Measurements from ENCODE around the gene MUCL1. TPM values are rescaled to one million over a fixed set of nuclear protein-coding genes. Genes with fewer than 3 reads are reported as not detected.

Gene MUCL1
- not detected for total RNA-seq
- polyA plus RNA-seq (ENCODE audit: insufficient read length in 2 of 2), result not detected
- long read RNA-seq, donor 1, result 0 reads
- long read RNA-seq, donor 2, result 0 reads
- long read RNA-seq, donor 3, result 0 reads
- long read RNA-seq, donor 4, result 0 reads

- no peaks in the 10 kb centered on the region for H3K4me1 ChIP-seq (ENCODE audit: control insufficient read depth, insufficient read depth, low read length)
- WGBS (ENCODE audit: insufficient coverage), result 57% methylated on average over 2 of the region's 6 CpGs
- no peaks in the 10 kb centered on the region for H3K36me3 ChIP-seq (ENCODE audit: control insufficient read depth, insufficient read depth, low read length)
- H3K4me3 ChIP-seq (ENCODE audit: low read depth, low read length), result no peak within 1 kb of the TSS
- no peaks in the 10 kb centered on the region for H3K9me3 ChIP-seq (ENCODE audit: control insufficient read depth, insufficient read depth, low read length)
- H3K27ac ChIP-seq (ENCODE audit: low read depth, low read length), result no peak within 1 kb of the TSS
- peak in 2 of 6 donors; percentile 34 to 35 for DNase-seq (ENCODE audit: low read depth in 4 of 6, low spot score in 6 of 6)
- H3K27me3 ChIP-seq (ENCODE audit: control insufficient read depth, insufficient read depth, low read length), result no peaks in the 10 kb centered on the region
Measured at GRCh38 chr12:54853933-54854538, at the start of gene MUCL1. TSS of gene MUCL1 (plus strand) at chr12:54854516. CDS start at chr12:54854583, 67 bp downstream.

GRCh38 chr12:54821676-54822075 is 32.6 kb upstream of the MUCL1 start:
- H3K4me3 ChIP-seq (ENCODE audit: low read depth, low read length), result no peak overlapping the region
- H3K4me1 ChIP-seq (ENCODE audit: control insufficient read depth, insufficient read depth, low read length), result no peaks in the 10 kb centered on the region
- H3K9me3 ChIP-seq (ENCODE audit: control insufficient read depth, insufficient read depth, low read length), result peaks cover 2% of the 10 kb centered on the region
- DNase-seq (ENCODE audit: low read depth in 4 of 6, low spot score in 6 of 6), result no peak
- 100% methylated on average over 2 of the region's 3 CpGs for WGBS (ENCODE audit: insufficient coverage)
- no peak overlapping the region for H3K27ac ChIP-seq (ENCODE audit: low read depth, low read length)
- H3K27me3 ChIP-seq (ENCODE audit: control insufficient read depth, insufficient read depth, low read length), result no peaks in the 10 kb centered on the region
- no peaks in the 10 kb centered on the region for H3K36me3 ChIP-seq (ENCODE audit: control insufficient read depth, insufficient read depth, low read length)

GRCh38 chr12:54824402-54824801 is 29.9 kb upstream of the MUCL1 start:
- WGBS (ENCODE audit: insufficient coverage), result no CpG with 5 or more reads among the region's 2 CpGs

GRCh38 chr12:54829511-54829910 is 24.8 kb upstream of the MUCL1 start:
- Histone ChIP-seq H3K27ac (ENCODE audit: low read depth, low read length) (no peak overlapping the region), H3K36me3 (ENCODE audit: control insufficient read depth, insufficient read depth, low read length) (no peaks in the 10 kb centered on the region), H3K27me3 (ENCODE audit: control insufficient read depth, insufficient read depth, low read length) (no peaks in the 10 kb centered on the region), H3K4me1 (ENCODE audit: control insufficient read depth, insufficient read depth, low read length) (no peaks in the 10 kb centered on the region), H3K4me3 (ENCODE audit: low read depth, low read length) (no peak overlapping the region), H3K9me3 (ENCODE audit: control insufficient read depth, insufficient read depth, low read length) (no peaks in the 10 kb centered on the region)
- DNase-seq (ENCODE audit: low read depth in 4 of 6, low spot score in 6 of 6), result no peak
- 83% methylated on average over 3 of the region's 5 CpGs for WGBS (ENCODE audit: insufficient coverage)

More at GRCh38 chr12:54824402-54824801, 29.9 kb upstream of the MUCL1 start:
- Histone ChIP-seq H3K4me3 (ENCODE audit: low read depth, low read length) (no peak overlapping the region), H3K36me3 (ENCODE audit: control insufficient read depth, insufficient read depth, low read length) (no peaks in the 10 kb centered on the region), H3K9me3 (ENCODE audit: control insufficient read depth, insufficient read depth, low read length) (peaks cover 2% of the 10 kb centered on the region), H3K27ac (ENCODE audit: low read depth, low read length) (no peak overlapping the region), H3K4me1 (ENCODE audit: control insufficient read depth, insufficient read depth, low read length) (no peaks in the 10 kb centered on the region), H3K27me3 (ENCODE audit: control insufficient read depth, insufficient read depth, low read length) (no peaks in the 10 kb centered on the region)
- no peak for DNase-seq (ENCODE audit: low read depth in 4 of 6, low spot score in 6 of 6)

- Histone ChIP-seq H3K27me3 (ENCODE audit: control insufficient read depth, insufficient read depth, low read length) (no peaks in the 10 kb centered on the region), H3K4me3 (ENCODE audit: low read depth, low read length) (no peak overlapping the region), H3K9me3 (ENCODE audit: control insufficient read depth, insufficient read depth, low read length) (no peaks in the 10 kb centered on the region), H3K36me3 (ENCODE audit: control insufficient read depth, insufficient read depth, low read length) (no peaks in the 10 kb centered on the region), H3K27ac (ENCODE audit: low read depth, low read length) (no peak overlapping the region), H3K4me1 (ENCODE audit: control insufficient read depth, insufficient read depth, low read length) (no peaks in the 10 kb centered on the region)
- DNase-seq (ENCODE audit: low read depth in 4 of 6, low spot score in 6 of 6), result no peak
Measured at GRCh38 chr12:54830199-54830598, 24.1 kb upstream of the MUCL1 start.

GRCh38 chr12:54831631-54832030 is 22.7 kb upstream of the MUCL1 start:
- H3K9me3 ChIP-seq (ENCODE audit: control insufficient read depth, insufficient read depth, low read length), result no peaks in the 10 kb centered on the region
- no peaks in the 10 kb centered on the region for H3K36me3 ChIP-seq (ENCODE audit: control insufficient read depth, insufficient read depth, low read length)
- H3K27me3 ChIP-seq (ENCODE audit: control insufficient read depth, insufficient read depth, low read length), result no peaks in the 10 kb centered on the region
- no peak for DNase-seq (ENCODE audit: low read depth in 4 of 6, low spot score in 6 of 6)
- H3K4me1 ChIP-seq (ENCODE audit: control insufficient read depth, insufficient read depth, low read length), result no peaks in the 10 kb centered on the region
- no peak overlapping the region for H3K27ac ChIP-seq (ENCODE audit: low read depth, low read length)
- WGBS (ENCODE audit: insufficient coverage), result no CpG with 5 or more reads among the region's 1 CpG
- no peak overlapping the region for H3K4me3 ChIP-seq (ENCODE audit: low read depth, low read length)

GRCh38 chr12:54840244-54840865 is 14.0 kb upstream of the MUCL1 start:
- no peaks in the 10 kb centered on the region for H3K36me3 ChIP-seq (ENCODE audit: control insufficient read depth, insufficient read depth, low read length)
- no peaks in the 10 kb centered on the region for H3K27me3 ChIP-seq (ENCODE audit: control insufficient read depth, insufficient read depth, low read length)
- peaks cover 5% of the 10 kb centered on the region for H3K9me3 ChIP-seq (ENCODE audit: control insufficient read depth, insufficient read depth, low read length)
- 72% methylated on average over 3 of the region's 3 CpGs for WGBS (ENCODE audit: insufficient coverage)
- no peaks in the 10 kb centered on the region for H3K4me1 ChIP-seq (ENCODE audit: control insufficient read depth, insufficient read depth, low read length)
- peak in 1 of 6 donors; percentile 5 for DNase-seq (ENCODE audit: low read depth in 4 of 6, low spot score in 6 of 6)
- H3K4me3 ChIP-seq (ENCODE audit: low read depth, low read length), result no peak overlapping the region
- H3K27ac ChIP-seq (ENCODE audit: low read depth, low read length), result no peak overlapping the region

- H3K27ac ChIP-seq (ENCODE audit: low read depth, low read length), result no peak overlapping the region
- no peaks in the 10 kb centered on the region for H3K4me1 ChIP-seq (ENCODE audit: control insufficient read depth, insufficient read depth, low read length)
- no peaks in the 10 kb centered on the region for H3K36me3 ChIP-seq (ENCODE audit: control insufficient read depth, insufficient read depth, low read length)
- H3K27me3 ChIP-seq (ENCODE audit: control insufficient read depth, insufficient read depth, low read length), result no peaks in the 10 kb centered on the region
- no peak for DNase-seq (ENCODE audit: low read depth in 4 of 6, low spot score in 6 of 6)
- WGBS (ENCODE audit: insufficient coverage), result no CpG with 5 or more reads among the region's 2 CpGs
- no peak overlapping the region for H3K4me3 ChIP-seq (ENCODE audit: low read depth, low read length)
- H3K9me3 ChIP-seq (ENCODE audit: control insufficient read depth, insufficient read depth, low read length), result no peaks in the 10 kb centered on the region
Measured at GRCh38 chr12:54857406-54857805, 3.1 kb downstream of the MUCL1 start.

- no peaks in the 10 kb centered on the region for H3K4me1 ChIP-seq (ENCODE audit: control insufficient read depth, insufficient read depth, low read length)
- no CpG with 5 or more reads among the region's 1 CpG for WGBS (ENCODE audit: insufficient coverage)
- no peaks in the 10 kb centered on the region for H3K27me3 ChIP-seq (ENCODE audit: control insufficient read depth, insufficient read depth, low read length)
- H3K27ac ChIP-seq (ENCODE audit: low read depth, low read length), result no peak overlapping the region
- no peak overlapping the region for H3K4me3 ChIP-seq (ENCODE audit: low read depth, low read length)
- DNase-seq (ENCODE audit: low read depth in 4 of 6, low spot score in 6 of 6), result no peak
- H3K36me3 ChIP-seq (ENCODE audit: control insufficient read depth, insufficient read depth, low read length), result no peaks in the 10 kb centered on the region
- no peaks in the 10 kb centered on the region for H3K9me3 ChIP-seq (ENCODE audit: control insufficient read depth, insufficient read depth, low read length)
Measured at GRCh38 chr12:54858562-54858961, 4.2 kb downstream of the MUCL1 start.

GRCh38 chr12:54859502-54859901 is 5.2 kb downstream of the MUCL1 start:
- H3K4me3 ChIP-seq (ENCODE audit: low read depth, low read length), result no peak overlapping the region
- H3K27me3 ChIP-seq (ENCODE audit: control insufficient read depth, insufficient read depth, low read length), result no peaks in the 10 kb centered on the region
- no peak for DNase-seq (ENCODE audit: low read depth in 4 of 6, low spot score in 6 of 6)
- no peaks in the 10 kb centered on the region for H3K9me3 ChIP-seq (ENCODE audit: control insufficient read depth, insufficient read depth, low read length)
- no peaks in the 10 kb centered on the region for H3K4me1 ChIP-seq (ENCODE audit: control insufficient read depth, insufficient read depth, low read length)
- 66% methylated on average over 3 of the region's 4 CpGs for WGBS (ENCODE audit: insufficient coverage)
- no peak overlapping the region for H3K27ac ChIP-seq (ENCODE audit: low read depth, low read length)
- H3K36me3 ChIP-seq (ENCODE audit: control insufficient read depth, insufficient read depth, low read length), result no peaks in the 10 kb centered on the region
